ENCODE results near the gene LCE7A.

DNA sequence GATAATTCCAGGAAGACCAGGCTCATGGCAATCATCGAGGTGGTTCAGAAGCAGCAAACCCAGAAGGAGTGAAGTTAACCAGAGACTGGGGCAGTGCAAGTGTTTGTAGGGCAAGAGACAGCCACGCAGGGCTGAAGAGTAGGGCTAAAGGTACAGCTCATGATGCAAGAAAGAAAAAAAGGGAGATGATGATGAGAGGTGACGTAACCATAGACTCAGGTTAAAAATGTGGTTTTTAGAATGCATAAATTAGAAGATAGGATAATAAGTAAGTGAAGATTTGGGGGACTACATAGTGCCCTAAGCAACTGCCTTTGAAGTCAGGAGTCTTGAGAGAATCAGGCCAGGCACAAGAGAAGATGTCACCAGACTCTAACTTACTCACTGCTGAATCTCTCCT is 333 bp downstream of the LCE7A start:
- no peak for TF ChIP-seq CTCF (IDR thresholded peaks at IDR 0.05)
- no peak for TF ChIP-seq EZH2 (IDR thresholded peaks at IDR 0.05; ENCODE audit: borderline replicate concordance, insufficient read depth, low read depth, low read length, poor library complexity, severe bottlenecking)

Data from B cell (primary cell).